ENCODE measurements around the gene PRKCZ. TPM values are rescaled to one million over a fixed set of nuclear protein-coding genes. Genes with fewer than 3 reads are reported as not detected.
A peak's percentile ranks its signal among the peaks of the same experiment; 100 is the strongest.

PRKCZ gene
- total and polyA plus RNA-seq, 2 of the 4 experiments (the other 2 are of a cell fraction): 2.0 to 3.5 TPM

- TF ChIP-seq NFE2L2 (IDR thresholded peaks at IDR 0.05; ENCODE audit: low read depth, low read length) (no peak), RAD21 (IDR thresholded peaks at IDR 0.05; ENCODE audit: low read length) (peak; percentile 47), CHD1 (IDR thresholded peaks at IDR 0.05; ENCODE audit: low read depth, low read length) (no peak)
These were observed 162.6 kb downstream of the PRKCZ start (continued) for GRCh38 chr1:2212532-2213491.
